ENCODE data around the gene DBP.

- TF ChIP-seq TAF1 (IDR thresholded peaks at IDR 0.05; ENCODE audit: borderline replicate concordance, low read depth, low read length) (no peak), POLR2AphosphoS5 (IDR thresholded peaks at IDR 0.05; ENCODE audit: low read depth, low read length) (no peak), POLR2A (IDR thresholded peaks at IDR 0.05; ENCODE audit: low read depth, low read length) (no peak)
Observed at GRCh38 chr19:48637449-48637947, 319 bp upstream of the DBP start.
